ENCODE measurements around the gene OPCML.

OPCML gene

DNA sequence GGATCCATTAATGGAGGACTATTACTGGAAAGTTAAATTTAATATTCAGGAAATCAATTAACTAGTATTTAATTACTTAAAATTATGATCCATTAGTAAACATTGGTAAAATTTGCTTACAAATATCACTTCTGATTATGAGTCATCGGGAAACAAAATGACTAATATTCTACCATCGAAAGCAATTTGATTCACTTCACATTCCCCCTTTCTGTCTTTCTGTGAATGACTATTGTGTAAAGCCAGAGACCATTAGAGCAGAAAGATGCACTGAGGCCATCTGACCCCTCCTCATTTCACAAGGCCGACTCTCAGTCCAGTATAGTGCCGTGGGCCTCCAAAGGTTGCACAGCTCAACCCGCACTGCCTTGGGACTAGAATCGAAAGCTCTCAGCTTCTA lies 619.0 kb downstream of the OPCML start:
- DNase-seq: no peak

- no peak for DNase-seq
Observed at GRCh38 chr11:132911186-132911585, 621.1 kb downstream of the OPCML start.

- DNase-seq: no peak
Observed at GRCh38 chr11:132910011-132910760, 622.1 kb downstream of the OPCML start.

DNA sequence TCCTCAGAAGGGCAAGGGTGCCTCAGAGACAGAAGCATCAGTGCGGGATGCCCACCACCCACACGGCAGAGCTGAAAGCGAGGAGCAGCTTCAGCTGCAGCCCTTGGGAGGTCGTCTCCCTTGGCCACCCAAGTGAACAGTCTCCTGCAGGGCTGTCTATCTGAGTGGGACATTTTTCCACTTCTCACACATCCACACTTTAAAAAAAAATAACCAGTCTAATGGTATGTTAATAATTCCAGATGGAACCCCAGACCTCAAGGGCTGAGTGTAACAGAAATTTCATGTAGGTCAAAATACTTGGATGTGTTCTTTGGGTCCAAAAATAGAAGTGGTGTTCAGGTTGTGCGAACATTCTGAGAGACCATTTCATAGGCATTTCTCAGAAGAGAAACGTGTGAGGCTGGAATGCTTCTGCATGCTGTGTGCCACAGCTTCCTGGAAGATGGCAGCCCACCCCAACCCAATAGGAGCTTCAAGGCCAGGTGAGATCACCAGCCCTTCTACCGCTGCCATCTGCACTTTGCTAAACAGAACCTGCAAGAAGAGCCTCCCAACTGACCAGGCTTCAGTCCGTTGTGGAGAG lies 623.2 kb downstream of the OPCML start:
- no peak for DNase-seq

DNA sequence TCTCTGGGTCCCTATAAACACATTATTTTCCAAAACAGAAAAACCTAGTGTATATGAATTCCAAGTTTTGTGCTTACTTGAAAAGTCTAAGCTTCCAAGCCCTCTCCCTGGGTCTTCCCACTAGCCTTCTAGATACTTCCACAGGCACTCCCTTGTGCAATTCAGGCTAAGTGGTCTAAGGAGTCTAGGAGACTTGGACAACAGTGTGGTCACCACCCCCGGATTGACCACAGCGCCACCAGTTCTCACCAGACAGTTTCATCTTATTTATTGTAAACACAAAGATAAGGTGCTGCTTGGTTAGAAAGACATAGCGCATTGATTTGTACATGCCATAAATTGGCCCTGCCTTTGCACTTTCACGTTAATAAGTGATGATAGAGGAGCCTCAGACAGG lies 623.9 kb downstream of the OPCML start:
- DNase-seq: no peak

DNA sequence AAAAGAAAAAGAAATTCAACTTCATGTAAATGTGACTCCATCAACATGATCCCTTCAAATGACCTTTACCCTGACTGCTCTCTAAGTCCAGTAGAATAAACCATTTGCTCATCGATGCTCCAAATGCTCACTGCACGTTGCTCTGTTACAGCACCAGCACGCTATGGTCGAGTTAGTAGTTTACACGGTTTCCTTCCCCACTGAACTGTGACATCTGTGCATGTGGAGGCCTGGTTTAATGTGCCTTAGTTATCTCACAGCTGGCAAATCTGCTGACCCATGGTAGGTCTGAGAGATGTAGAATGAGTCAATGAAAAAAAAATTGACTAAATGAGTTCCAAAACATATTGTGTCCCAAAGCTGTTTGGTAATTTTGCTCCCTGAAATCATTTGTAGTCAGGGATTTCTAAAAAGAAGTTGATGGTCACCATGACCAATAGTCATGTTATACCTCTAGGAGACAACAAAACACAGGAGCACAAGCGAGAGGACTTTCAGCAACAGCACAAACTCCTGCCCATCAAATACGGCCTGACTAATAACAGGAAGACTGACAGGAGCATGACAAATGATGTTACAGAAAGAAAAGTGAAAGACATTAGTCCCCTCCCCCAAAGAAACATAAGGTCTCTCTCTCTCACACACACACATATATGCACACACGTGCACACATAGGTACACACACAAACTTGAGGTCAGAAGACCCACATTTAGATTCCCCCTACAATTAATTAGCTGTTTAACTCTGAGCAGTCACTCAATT lies 624.5 kb downstream of the OPCML start:
- DNase-seq: no peak

DNA sequence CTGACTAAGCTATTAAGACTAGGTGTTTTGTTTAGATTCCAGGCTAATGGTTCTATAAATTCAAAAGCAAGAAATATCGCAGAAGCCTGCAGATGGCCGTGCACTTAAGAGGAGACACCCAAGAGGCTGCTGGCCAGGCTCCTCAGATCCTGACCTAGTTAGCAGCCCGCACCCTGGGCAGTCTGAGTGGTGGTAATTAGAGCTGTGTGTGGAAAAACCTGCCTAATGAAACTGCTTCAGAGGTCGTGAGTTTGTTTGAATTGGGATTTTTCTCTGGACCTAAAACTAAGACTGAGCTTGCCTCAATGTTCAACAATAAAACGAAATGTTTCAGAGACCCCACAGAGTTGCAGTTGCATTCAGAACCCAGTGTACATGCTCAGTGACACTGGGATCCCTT lies 627.7 kb downstream of the OPCML start:
- DNase-seq: no peak

DNA sequence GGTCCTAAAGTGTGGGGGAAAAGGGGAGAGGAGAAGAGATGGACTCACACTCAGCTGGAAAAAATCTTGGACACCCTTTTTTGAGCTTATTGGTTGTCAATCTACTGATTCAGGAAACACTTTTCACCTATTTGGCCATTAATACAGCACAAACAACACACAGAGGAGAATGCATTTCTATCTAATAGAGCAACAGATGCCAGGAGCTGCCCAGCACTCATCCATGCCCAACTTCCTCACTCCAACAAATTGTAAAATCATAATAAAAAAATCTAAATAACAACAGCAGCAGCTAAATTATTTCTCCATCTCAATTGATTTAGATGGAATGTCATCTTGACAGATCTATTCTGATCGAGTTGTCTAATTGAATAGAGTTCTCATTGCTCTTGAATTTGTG lies 628.2 kb downstream of the OPCML start:
- DNase-seq: no peak

DNA sequence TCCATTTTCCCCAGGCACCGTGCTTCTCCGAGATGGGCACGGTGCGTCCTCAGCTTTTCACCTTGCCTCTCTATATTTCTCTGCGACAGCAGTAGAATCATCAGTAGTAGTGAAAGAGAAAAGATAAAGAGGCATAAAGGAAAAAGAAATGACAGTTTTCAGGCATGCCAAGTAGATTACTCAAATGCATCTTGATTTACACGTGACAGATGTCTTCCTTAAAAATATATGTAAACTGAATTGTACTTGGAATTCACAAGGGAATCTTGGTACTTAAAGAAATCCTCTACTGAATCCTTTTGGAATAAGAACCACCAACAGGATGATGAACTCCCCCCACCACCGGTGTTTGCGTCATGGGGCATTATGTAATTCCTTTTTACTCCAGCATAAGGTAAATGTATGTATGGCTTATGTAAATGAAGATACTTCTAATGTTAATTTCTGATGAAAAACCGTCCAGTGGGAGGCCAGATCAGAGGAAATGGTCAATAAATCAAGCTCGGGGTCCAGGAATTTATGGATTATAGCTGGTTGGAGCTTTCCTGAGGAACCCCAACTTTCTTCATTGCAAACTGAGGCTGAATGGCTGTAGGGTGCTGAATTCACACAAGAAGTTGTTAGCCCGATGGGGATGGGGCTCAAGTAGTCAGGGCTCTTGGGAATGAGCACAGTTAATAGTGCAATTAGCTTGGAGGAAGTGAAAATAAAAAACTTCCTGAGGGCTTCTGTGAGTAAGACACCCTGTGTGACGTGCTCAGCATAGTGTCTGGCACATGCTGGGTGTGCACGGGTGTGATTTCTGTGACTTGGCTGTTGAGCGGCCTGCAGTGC lies 630.4 kb downstream of the OPCML start:
- DNase-seq: no peak

GRCh38 chr11:132898676-132899075 lies 633.6 kb downstream of the OPCML start:
- DNase-seq: no peak

DNA sequence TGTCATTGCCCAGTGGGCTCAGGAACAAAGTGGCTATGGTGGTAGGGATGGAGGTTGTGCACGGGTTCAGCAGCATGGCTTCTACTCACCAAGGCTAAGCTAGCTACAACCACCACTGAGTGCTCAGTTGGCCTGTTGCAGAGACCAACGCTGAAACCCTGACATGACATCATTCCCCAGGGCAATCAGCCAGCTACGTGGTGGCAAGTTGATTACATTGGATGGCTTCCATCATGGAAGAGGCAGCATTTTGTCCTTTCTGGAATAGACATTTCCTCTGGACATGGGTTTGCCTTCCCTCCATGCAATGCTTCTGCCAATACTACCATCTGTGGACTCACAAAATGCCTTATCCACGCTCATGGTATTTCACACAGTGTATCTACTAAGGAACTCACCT lies 634.3 kb downstream of the OPCML start:
- no peak for DNase-seq

GRCh38 chr11:132895340-132895739 lies 637.0 kb downstream of the OPCML start:
- no peak for DNase-seq

DNA sequence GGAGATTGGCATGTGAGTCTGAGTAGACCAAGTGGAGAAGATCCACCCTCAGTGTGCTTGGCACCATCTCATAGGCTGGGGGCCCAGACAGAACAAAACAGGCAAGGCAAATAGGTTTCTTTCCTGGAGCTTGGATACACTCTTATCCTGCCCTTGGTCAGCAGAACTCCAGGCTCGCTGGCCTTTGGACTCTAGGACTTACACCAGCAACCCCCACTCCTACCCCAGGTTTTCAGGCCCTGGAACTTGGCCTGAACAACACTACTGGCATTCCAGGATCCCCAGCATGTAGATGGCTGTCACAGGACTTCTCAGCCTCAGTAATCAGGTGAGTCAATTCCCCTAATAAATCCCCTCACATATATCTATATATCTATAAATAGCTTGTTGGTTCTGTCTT lies 637.7 kb downstream of the OPCML start:
- DNase-seq: no peak

GRCh38 chr11:132892876-132893275 lies 639.4 kb downstream of the OPCML start:
- DNase-seq: no peak

DNA sequence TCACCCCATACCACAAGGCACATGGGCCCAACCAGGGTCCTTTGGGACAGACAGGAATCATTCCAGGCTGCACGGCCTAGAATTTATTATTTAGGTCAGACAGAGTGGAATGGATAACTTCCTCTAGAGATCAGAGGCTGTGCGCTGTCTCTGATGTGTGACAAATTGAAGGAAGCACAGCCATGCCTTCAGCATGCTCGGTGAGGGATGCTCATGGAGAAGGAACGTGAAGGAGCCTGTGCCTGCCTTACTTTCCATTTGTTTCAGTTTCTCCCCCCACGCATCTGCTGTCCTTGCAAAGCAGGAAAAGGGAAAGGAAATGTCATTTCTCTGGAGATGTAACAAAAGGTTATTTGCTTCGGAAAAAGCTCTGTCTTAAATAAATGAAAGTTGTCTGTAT lies 644.1 kb downstream of the OPCML start:
- no peak for DNase-seq

GRCh38 chr11:132886335-132886734 lies 646.0 kb downstream of the OPCML start:
- DNase-seq: no peak

DNA sequence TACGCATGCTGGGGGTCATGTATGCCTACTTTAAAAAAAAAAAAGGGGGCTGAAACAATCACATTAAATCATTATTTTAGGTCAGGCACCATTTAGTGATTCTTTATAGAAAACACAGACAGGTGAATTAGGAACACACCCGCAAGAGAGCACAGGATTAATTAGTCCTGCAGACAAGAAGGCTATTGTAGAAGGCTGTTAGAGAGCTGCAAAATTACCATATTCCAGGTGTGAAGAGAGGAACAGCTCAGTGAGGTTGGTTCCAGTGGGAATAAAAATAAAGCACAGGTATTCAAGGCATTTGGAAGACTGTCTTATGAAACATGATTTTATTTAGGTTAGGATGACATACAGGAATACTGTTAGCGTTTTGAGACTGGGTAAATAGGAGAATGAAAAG lies 649.1 kb downstream of the OPCML start:
- no peak for DNase-seq

- DNase-seq: no peak
Observed at GRCh38 chr11:132881622-132882021, 650.7 kb downstream of the OPCML start.

GRCh38 chr11:132878111-132878510 lies 654.2 kb downstream of the OPCML start:
- no peak for DNase-seq

- no peak for DNase-seq
Observed at GRCh38 chr11:132876705-132877104, 655.6 kb downstream of the OPCML start.

GRCh38 chr11:132876239-132876638 lies 656.1 kb downstream of the OPCML start:
- DNase-seq: no peak

GRCh38 chr11:132874638-132875037 lies 657.7 kb downstream of the OPCML start:
- no peak for DNase-seq

GRCh38 chr11:132873841-132874240 lies 658.5 kb downstream of the OPCML start:
- DNase-seq: no peak
